Measurements from ENCODE around the gene HAO1.

HAO1 gene

GRCh38 chr20:7856756-7857155 lies 83.5 kb downstream of the HAO1 start:
- Histone ChIP-seq H3K27ac (no peak overlapping the region), H3K4me3 (ENCODE audit: low read depth, low read length) (no peak overlapping the region), H3K9ac (no peak overlapping the region), H3K4me1 (no peaks in the 10 kb centered on the region), H3K9me3 (ENCODE audit: control insufficient read depth, low read length) (no peaks in the 10 kb centered on the region), H3K36me3 (ENCODE audit: control insufficient read depth, insufficient read depth, low read length) (no peaks in the 10 kb centered on the region), H2AFZ (no peak overlapping the region), H3K4me2 (ENCODE audit: low read length) (no peak overlapping the region), H3K79me2 (no peaks in the 10 kb centered on the region), H3K27me3 (ENCODE audit: control insufficient read depth, insufficient read depth, low read length) (no peaks in the 10 kb centered on the region)
- no peak for TF ChIP-seq CTCF (IDR thresholded peaks at IDR 0.05)

GRCh38 chr20:7855545-7855944 lies 84.7 kb downstream of the HAO1 start:
- Histone ChIP-seq H3K4me3 (ENCODE audit: low read depth, low read length) (no peak overlapping the region), H3K9ac (no peak overlapping the region), H3K27me3 (ENCODE audit: control insufficient read depth, insufficient read depth, low read length) (no peaks in the 10 kb centered on the region), H3K4me2 (ENCODE audit: low read length) (no peak overlapping the region), H3K9me3 (ENCODE audit: control insufficient read depth, low read length) (no peaks in the 10 kb centered on the region), H3K36me3 (ENCODE audit: control insufficient read depth, insufficient read depth, low read length) (no peaks in the 10 kb centered on the region), H3K79me2 (no peaks in the 10 kb centered on the region), H3K27ac (no peak overlapping the region), H3K4me1 (no peaks in the 10 kb centered on the region), H2AFZ (no peak overlapping the region)
- TF ChIP-seq CTCF (IDR thresholded peaks at IDR 0.05) = no peak

- no peak overlapping the region for H2AFZ ChIP-seq
- H3K4me2 ChIP-seq (ENCODE audit: low read length) = no peak overlapping the region
- H3K4me3 ChIP-seq (ENCODE audit: low read depth, low read length) = no peak overlapping the region
- no peak overlapping the region for H3K27ac ChIP-seq
- no peaks in the 10 kb centered on the region for H3K9me3 ChIP-seq (ENCODE audit: control insufficient read depth, low read length)
- no peaks in the 10 kb centered on the region for H3K36me3 ChIP-seq (ENCODE audit: control insufficient read depth, insufficient read depth, low read length)
- no peaks in the 10 kb centered on the region for H3K79me2 ChIP-seq
- H3K9ac ChIP-seq = no peak overlapping the region
- no peak for TF ChIP-seq CTCF (IDR thresholded peaks at IDR 0.05)
- no peaks in the 10 kb centered on the region for H3K4me1 ChIP-seq
- H3K27me3 ChIP-seq (ENCODE audit: control insufficient read depth, insufficient read depth, low read length) = no peaks in the 10 kb centered on the region
These were observed 86.8 kb downstream of the HAO1 start for GRCh38 chr20:7853493-7853892.

- no peak overlapping the region for H3K9ac ChIP-seq
- no peaks in the 10 kb centered on the region for H3K27me3 ChIP-seq (ENCODE audit: control insufficient read depth, insufficient read depth, low read length)
- H3K4me1 ChIP-seq = no peaks in the 10 kb centered on the region
- H3K79me2 ChIP-seq = no peaks in the 10 kb centered on the region
- TF ChIP-seq CTCF (IDR thresholded peaks at IDR 0.05) = no peak
- H2AFZ ChIP-seq = no peak overlapping the region
- H3K4me3 ChIP-seq (ENCODE audit: low read depth, low read length) = no peak overlapping the region
- H3K4me2 ChIP-seq (ENCODE audit: low read length) = no peak overlapping the region
- no peak overlapping the region for H3K27ac ChIP-seq
- H3K36me3 ChIP-seq (ENCODE audit: control insufficient read depth, insufficient read depth, low read length) = no peaks in the 10 kb centered on the region
- H3K9me3 ChIP-seq (ENCODE audit: control insufficient read depth, low read length) = no peaks in the 10 kb centered on the region
These were observed 89.3 kb downstream of the HAO1 start for GRCh38 chr20:7850775-7851490.

GRCh38 chr20:7849675-7850074 lies 90.6 kb downstream of the HAO1 start:
- Histone ChIP-seq H3K4me2 (ENCODE audit: low read length) (no peak overlapping the region), H3K79me2 (no peaks in the 10 kb centered on the region), H2AFZ (no peak overlapping the region), H3K36me3 (ENCODE audit: control insufficient read depth, insufficient read depth, low read length) (no peaks in the 10 kb centered on the region), H3K9me3 (ENCODE audit: control insufficient read depth, low read length) (no peaks in the 10 kb centered on the region), H3K9ac (no peak overlapping the region), H3K27me3 (ENCODE audit: control insufficient read depth, insufficient read depth, low read length) (no peaks in the 10 kb centered on the region), H3K4me1 (no peaks in the 10 kb centered on the region), H3K27ac (no peak overlapping the region), H3K4me3 (ENCODE audit: low read depth, low read length) (no peak overlapping the region)
- TF ChIP-seq CTCF (IDR thresholded peaks at IDR 0.05) = no peak
